SK-N-SH treated with all-trans-retinoic acid at 6 μM for 48 hours (cell line): ENCODE measurements around the gene ATF2.

ENCODE experiments used
- ATAC-seq: fragments of 200-7000 bp; cut with Tn5 transposase; 3 replicates; pipeline ENCODE4 v1.9.1; 2020; ENCODE audit warnings: mild to moderate bottlenecking, moderate library complexity
- ARNTL ChIP-seq: fragments of 450-650 bp; formaldehyde crosslinking; IDR thresholded peaks from 2 replicates; pipeline ENCODE4 v1.5.0; 2020; ENCODE audit warnings: low read depth, mild to moderate bottlenecking, moderate library complexity, borderline replicate concordance
- BACH2 ChIP-seq: fragments of 250-450 bp; sonication (Bioruptor Pico); IDR thresholded peaks from 2 replicates; pipeline ENCODE4 v1.9.0; 2021; ENCODE audit warnings: mild to moderate bottlenecking, borderline replicate concordance
- ESRRG ChIP-seq: fragments of 250-450 bp; sonication (Bioruptor Pico); IDR thresholded peaks from 2 replicates; pipeline ENCODE4 v1.6.1; 2021; ENCODE audit warnings: mild to moderate bottlenecking
- GLIS3 ChIP-seq: fragments of 250-450 bp; sonication (Bioruptor Pico); IDR thresholded peaks from 2 replicates; pipeline ENCODE4 v1.5.0; 2020; ENCODE audit warnings: mild to moderate bottlenecking, moderate library complexity
- ISL1 ChIP-seq: fragments of 250-450 bp; sonication (Bioruptor Pico); IDR thresholded peaks from 2 replicates; pipeline ENCODE4 v2.1.2; 2022; ENCODE audit warnings: mild to moderate bottlenecking, moderate library complexity
- OSR1 ChIP-seq: fragments of 250-450 bp; sonication (Bioruptor Pico); IDR thresholded peaks from 2 replicates; pipeline ENCODE4 v1.8.0; 2022; ENCODE audit warnings: moderate library complexity, mild to moderate bottlenecking, inconsistent platforms
- PPARA ChIP-seq: fragments of 250-450 bp; sonication (Bioruptor Pico); IDR thresholded peaks from 2 replicates; pipeline ENCODE4 v1.5.0; 2020; ENCODE audit warnings: mild to moderate bottlenecking, borderline replicate concordance
- RARB ChIP-seq: fragments of 250-450 bp; sonication (Bioruptor Pico); IDR thresholded peaks from 2 replicates; pipeline ENCODE4 v1.8.0; 2021; ENCODE audit warnings: mild to moderate bottlenecking, moderate library complexity
- SNAI2 ChIP-seq: fragments of 250-450 bp; sonication (Bioruptor Pico); IDR thresholded peaks from 2 replicates; pipeline ENCODE4 v1.5.0; 2020; ENCODE audit warnings: mild to moderate bottlenecking, moderate library complexity
- TCF4 ChIP-seq: fragments of 250-450 bp; sonication (Bioruptor Pico); IDR thresholded peaks from 2 replicates; pipeline ENCODE4 v1.8.0; 2021; ENCODE audit warnings: mild to moderate bottlenecking, moderate library complexity, borderline replicate concordance
- TOX ChIP-seq: fragments of 250-450 bp; sonication (Bioruptor Pico); IDR thresholded peaks from 2 replicates; pipeline ENCODE4 v1.8.0; 2021; ENCODE audit warnings: mild to moderate bottlenecking, moderate library complexity, borderline replicate concordance
- ZFP3 ChIP-seq: fragments of 250-450 bp; sonication (Bioruptor Pico); IDR thresholded peaks from 2 replicates; pipeline ENCODE4 v1.5.0; 2020; ENCODE audit warnings: mild to moderate bottlenecking, moderate library complexity
- ZFP30 ChIP-seq: fragments of 450-650 bp; formaldehyde crosslinking; IDR thresholded peaks from 2 replicates; pipeline ENCODE4 v1.5.0; 2022; ENCODE audit warnings: mild to moderate bottlenecking, moderate library complexity
- ZNF565 ChIP-seq: fragments of 450-650 bp; formaldehyde crosslinking; conservative IDR thresholded peaks from 2 replicates; pipeline ENCODE4 v1.5.0; 2020; ENCODE audit warnings: low read depth, mild to moderate bottlenecking, moderate library complexity
- TF ChIP-seq, protein P1 (sequence below): fragments of 250-450 bp; sonication (Bioruptor Pico); IDR thresholded peaks from 2 replicates; pipeline ENCODE4 v1.5.1; 2020; ENCODE audit warnings: low read depth, mild to moderate bottlenecking, moderate library complexity
- TF ChIP-seq, protein P2 (sequence below): fragments of 250-450 bp; sonication (Bioruptor Pico); IDR thresholded peaks from 2 replicates; pipeline ENCODE4 v1.8.0; 2020; ENCODE audit warnings: mild to moderate bottlenecking, moderate library complexity, borderline replicate concordance
- TF ChIP-seq, protein P3 (sequence below): fragments of 250-450 bp; sonication (Bioruptor Pico); IDR thresholded peaks from 2 replicates; pipeline ENCODE4 v1.5.1; 2021; ENCODE audit warnings: mild to moderate bottlenecking, moderate library complexity
- TF ChIP-seq, protein P4 (sequence below): fragments of 250-450 bp; sonication (Bioruptor Pico); IDR thresholded peaks from 2 replicates; pipeline ENCODE4 v1.8.0; 2021; ENCODE audit warnings: low read depth, mild to moderate bottlenecking, moderate library complexity, borderline replicate concordance

ATF2 gene

DNA sequence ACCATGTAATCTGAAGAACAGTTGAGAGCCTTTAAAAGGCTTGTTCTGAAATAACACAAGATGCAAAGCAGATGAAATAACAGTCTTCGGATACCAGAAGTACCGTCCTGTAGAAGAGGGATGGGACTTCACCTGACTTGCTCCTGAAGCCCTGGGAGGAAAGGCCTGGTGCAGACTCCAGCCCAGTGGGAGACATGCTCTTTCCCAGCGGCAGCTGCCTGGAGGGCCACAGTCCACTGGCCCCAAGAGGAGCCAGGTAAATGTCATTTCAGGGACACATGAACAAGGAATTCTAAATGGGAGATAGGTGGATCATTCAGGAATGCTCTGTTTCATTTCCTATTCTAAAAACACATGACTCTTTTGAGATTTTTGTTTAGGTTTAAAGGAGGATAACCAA lies 140.2 kb downstream of the ATF2 start:
- ATAC-seq = no peak
- TF ChIP-seq, protein P1, sequence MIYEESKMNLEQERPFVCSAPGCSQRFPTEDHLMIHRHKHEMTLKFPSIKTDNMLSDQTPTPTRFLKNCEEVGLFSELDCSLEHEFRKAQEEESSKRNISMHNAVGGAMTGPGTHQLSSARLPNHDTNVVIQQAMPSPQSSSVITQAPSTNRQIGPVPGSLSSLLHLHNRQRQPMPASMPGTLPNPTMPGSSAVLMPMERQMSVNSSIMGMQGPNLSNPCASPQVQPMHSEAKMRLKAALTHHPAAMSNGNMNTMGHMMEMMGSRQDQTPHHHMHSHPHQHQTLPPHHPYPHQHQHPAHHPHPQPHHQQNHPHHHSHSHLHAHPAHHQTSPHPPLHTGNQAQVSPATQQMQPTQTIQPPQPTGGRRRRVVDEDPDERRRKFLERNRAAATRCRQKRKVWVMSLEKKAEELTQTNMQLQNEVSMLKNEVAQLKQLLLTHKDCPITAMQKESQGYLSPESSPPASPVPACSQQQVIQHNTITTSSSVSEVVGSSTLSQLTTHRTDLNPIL (CRISPR knock-in tag) = no peak
- TF ChIP-seq BACH2 = no peak
- TF ChIP-seq, protein P2, sequence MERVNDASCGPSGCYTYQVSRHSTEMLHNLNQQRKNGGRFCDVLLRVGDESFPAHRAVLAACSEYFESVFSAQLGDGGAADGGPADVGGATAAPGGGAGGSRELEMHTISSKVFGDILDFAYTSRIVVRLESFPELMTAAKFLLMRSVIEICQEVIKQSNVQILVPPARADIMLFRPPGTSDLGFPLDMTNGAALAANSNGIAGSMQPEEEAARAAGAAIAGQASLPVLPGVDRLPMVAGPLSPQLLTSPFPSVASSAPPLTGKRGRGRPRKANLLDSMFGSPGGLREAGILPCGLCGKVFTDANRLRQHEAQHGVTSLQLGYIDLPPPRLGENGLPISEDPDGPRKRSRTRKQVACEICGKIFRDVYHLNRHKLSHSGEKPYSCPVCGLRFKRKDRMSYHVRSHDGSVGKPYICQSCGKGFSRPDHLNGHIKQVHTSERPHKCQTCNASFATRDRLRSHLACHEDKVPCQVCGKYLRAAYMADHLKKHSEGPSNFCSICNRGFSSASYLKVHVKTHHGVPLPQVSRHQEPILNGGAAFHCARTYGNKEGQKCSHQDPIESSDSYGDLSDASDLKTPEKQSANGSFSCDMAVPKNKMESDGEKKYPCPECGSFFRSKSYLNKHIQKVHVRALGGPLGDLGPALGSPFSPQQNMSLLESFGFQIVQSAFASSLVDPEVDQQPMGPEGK = no peak
- no peak for TF ChIP-seq ZFP3
- no peak for TF ChIP-seq RARB (CRISPR knock-in tag)

DNA sequence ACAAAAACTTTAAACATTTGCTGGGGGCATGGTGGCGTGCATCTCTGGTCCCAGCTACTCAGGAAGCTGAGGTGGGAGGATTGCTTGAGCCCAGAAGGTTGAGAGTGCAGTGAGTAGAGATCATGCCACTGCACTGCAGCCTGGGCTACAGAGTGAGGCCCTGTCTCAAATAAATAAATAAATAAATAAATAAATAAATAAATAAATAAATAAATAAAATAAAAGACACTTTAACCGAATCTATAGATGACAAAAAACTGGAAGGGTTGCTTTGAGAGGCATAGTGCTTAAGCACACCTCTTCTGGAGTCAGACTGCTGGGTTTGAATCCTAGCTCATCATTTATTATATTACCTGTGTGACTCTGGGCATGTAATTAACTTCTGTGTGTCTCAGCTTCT lies 141.6 kb downstream of the ATF2 start:
- no peak for TF ChIP-seq ZFP3
- TF ChIP-seq SNAI2 (CRISPR knock-in tag) = no peak
- TF ChIP-seq ESRRG (CRISPR knock-in tag) = no peak
- TF ChIP-seq TCF4 = no peak
- TF ChIP-seq ISL1 (CRISPR knock-in tag) = no peak
- TF ChIP-seq OSR1 (CRISPR knock-in tag) = no peak
- no peak for TF ChIP-seq GLIS3
- TF ChIP-seq, all 23 proteins: peak for 0
- ATAC-seq = no peak

DNA sequence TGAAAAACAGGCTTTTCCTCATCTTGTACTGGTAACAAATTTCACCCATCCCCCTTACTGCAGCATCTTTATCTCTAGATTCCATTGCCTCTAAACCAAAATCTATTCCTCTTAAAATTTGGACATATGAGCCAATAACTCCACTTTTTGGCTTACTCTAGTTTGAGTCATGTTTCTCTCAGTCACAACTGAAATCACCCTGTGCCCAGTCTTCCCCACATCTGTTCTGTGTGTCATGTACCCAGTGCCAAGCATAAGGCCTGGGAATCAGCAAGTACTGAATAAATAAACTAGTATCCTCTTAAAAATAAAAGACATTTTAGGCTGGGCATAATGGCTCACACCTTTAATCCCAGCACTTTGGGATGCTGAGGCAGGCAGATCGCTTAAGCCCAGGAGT lies 142.1 kb downstream of the ATF2 start:
- TF ChIP-seq, protein P3, sequence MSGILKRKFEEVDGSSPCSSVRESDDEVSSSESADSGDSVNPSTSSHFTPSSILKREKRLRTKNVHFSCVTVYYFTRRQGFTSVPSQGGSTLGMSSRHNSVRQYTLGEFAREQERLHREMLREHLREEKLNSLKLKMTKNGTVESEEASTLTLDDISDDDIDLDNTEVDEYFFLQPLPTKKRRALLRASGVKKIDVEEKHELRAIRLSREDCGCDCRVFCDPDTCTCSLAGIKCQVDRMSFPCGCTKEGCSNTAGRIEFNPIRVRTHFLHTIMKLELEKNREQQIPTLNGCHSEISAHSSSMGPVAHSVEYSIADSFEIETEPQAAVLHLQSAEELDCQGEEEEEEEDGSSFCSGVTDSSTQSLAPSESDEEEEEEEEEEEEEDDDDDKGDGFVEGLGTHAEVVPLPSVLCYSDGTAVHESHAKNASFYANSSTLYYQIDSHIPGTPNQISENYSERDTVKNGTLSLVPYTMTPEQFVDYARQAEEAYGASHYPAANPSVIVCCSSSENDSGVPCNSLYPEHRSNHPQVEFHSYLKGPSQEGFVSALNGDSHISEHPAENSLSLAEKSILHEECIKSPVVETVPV = no peak
- TF ChIP-seq BACH2 (no peak), TCF4 (no peak)
- ATAC-seq = no peak

DNA sequence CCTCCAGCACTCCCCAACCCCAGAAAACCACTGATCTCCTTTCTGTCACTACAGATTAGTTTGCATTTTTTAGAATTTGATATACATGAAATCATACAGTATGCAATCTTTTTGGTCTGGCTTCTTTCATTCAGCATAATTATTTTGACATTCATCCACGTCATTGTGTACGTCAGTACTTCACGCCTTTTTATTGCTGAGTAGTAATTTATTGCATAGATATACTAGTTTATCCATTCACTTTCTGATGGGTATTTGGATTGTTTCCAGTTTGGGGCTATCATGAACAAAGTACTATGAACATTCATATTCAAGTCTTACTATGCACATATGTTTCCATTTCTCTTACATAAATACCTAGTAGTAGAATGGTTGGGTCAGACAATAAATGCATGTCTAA lies 142.8 kb downstream of the ATF2 start:
- no peak for ATAC-seq
- TF ChIP-seq, protein P4, sequence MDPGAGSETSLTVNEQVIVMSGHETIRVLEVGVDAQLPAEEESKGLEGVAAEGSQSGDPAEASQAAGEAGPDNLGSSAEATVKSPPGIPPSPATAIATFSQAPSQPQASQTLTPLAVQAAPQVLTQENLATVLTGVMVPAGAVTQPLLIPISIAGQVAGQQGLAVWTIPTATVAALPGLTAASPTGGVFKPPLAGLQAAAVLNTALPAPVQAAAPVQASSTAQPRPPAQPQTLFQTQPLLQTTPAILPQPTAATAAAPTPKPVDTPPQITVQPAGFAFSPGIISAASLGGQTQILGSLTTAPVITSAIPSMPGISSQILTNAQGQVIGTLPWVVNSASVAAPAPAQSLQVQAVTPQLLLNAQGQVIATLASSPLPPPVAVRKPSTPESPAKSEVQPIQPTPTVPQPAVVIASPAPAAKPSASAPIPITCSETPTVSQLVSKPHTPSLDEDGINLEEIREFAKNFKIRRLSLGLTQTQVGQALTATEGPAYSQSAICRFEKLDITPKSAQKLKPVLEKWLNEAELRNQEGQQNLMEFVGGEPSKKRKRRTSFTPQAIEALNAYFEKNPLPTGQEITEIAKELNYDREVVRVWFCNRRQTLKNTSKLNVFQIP (CRISPR knock-in tag) = no peak
- TF ChIP-seq, protein P3 = no peak
- TF ChIP-seq ZFP30 = no peak
- no peak for TF ChIP-seq SNAI2 (CRISPR knock-in tag)
- no peak for TF ChIP-seq TCF4
- no peak for TF ChIP-seq ZFP3
- no peak for TF ChIP-seq TOX (CRISPR knock-in tag)
- TF ChIP-seq ZNF565 (CRISPR knock-in tag) = no peak
- no peak for TF ChIP-seq ARNTL (CRISPR knock-in tag)
- TF ChIP-seq BACH2 = no peak
- TF ChIP-seq ISL1 (CRISPR knock-in tag) = no peak
- TF ChIP-seq RARB (CRISPR knock-in tag) = no peak
- TF ChIP-seq, protein P1 (CRISPR knock-in tag) = no peak
- no peak for TF ChIP-seq PPARA (CRISPR knock-in tag)
- TF ChIP-seq, protein P2 = no peak
